GM12872 (cell line): Measurements from ENCODE around the gene PITPNM1.

Experiments
- TF ChIP-seq, protein P1 (sequence below): IDR thresholded peaks from 3 replicates; pipeline ENCODE4 v1.5.1; 2011; ENCODE audit warnings: low read depth, mild to moderate bottlenecking, low read length, moderate library complexity; ENCODE audit not compliant: insufficient read depth

The PITPNM1 gene

DNA sequence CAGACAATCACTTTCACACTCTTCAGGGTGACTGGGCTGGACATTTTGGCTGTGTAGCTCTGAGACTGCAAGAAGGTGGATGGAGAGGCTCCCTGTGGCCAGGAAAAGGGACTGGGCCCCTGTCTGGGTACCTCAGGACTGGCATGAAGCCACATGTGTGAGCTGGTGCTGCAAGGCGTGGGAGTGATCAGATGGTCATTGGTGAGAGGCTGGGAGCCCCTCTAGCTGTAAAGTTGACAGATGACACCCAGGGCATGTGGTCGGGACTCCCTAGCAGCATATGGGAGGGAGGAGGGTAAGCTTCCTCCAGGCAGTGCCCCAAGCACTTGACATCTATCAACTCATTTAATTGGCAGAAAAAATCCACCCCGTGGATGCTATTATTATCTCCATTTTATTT, 37.0 kb upstream of the PITPNM1 start:
- TF ChIP-seq, protein P1, sequence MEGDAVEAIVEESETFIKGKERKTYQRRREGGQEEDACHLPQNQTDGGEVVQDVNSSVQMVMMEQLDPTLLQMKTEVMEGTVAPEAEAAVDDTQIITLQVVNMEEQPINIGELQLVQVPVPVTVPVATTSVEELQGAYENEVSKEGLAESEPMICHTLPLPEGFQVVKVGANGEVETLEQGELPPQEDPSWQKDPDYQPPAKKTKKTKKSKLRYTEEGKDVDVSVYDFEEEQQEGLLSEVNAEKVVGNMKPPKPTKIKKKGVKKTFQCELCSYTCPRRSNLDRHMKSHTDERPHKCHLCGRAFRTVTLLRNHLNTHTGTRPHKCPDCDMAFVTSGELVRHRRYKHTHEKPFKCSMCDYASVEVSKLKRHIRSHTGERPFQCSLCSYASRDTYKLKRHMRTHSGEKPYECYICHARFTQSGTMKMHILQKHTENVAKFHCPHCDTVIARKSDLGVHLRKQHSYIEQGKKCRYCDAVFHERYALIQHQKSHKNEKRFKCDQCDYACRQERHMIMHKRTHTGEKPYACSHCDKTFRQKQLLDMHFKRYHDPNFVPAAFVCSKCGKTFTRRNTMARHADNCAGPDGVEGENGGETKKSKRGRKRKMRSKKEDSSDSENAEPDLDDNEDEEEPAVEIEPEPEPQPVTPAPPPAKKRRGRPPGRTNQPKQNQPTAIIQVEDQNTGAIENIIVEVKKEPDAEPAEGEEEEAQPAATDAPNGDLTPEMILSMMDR, result no peak

DNA sequence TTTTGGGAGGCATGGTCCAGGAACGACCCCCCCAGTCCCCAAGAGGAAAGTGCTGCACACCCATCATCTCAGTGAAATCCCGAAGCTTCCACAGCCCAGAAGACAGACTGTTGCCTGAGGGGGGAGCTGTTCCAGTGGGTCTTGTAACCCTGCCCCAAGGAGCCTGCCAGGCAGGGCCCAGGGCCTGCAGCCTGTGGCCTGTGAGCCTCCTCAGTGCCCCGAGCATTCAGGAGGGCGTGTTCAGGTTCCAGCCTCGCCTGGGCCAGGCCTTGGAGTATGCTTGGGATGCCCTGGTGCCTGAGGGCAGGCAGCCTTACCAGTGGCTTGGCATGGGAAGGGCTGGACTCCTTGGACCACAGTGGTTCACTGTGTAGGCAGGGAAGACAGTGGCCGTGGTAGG, 36.0 kb upstream of the PITPNM1 start:
- TF ChIP-seq, protein P1, result no peak

DNA sequence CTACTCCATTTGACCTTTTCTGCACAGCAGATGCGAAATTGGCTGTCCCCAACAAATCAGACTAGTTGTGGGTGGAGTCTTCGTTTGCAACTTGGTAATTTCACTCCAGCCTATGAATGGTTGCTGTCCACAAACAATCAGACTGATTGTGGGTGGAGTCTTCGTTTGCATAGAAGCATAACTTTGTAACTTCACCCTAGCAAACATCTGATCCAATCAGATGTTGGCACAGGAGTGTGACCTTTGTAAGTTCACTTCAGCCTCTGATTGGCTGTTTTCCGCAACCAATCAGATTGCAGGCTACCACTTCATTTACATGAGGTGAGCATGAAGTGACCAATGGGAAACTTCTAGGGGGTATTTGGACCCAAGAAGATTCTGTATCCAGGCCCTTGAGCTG, 34.4 kb upstream of the PITPNM1 start:
- TF ChIP-seq, protein P1, result no peak

DNA sequence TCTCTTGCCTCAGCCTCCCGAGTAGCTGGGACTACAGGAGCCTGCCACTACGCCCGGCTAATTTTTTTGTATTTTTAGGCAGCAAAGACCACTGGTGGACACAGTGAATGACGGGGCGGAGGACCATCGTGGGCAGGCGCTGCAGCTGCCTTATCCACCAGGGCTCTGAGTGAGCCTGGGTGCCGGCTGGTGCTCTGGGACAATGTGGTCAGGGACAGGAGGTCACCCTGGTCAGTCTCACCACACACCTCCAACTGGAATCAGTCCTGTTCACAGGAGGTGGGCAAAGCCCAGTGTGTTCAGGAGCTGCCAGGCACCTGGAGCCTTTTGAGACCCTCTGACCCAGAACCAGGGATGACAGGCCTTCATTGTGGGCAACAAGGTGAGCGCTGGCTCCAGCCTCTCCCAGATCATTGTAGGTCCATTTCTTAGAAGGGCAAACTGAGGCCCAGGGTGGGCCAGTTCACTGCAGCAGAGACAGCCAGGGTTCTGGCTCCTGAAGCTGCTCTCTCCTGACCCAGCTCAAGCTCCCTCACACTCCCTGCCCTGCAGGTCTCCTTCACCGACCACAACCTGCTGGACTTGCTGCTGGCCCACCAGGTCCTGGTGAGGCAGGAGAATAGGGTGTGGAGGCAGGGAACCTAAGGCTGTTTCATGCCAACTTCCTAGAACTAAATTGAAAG, 33.8 kb upstream of the PITPNM1 start:
- TF ChIP-seq, protein P1, result no peak

DNA sequence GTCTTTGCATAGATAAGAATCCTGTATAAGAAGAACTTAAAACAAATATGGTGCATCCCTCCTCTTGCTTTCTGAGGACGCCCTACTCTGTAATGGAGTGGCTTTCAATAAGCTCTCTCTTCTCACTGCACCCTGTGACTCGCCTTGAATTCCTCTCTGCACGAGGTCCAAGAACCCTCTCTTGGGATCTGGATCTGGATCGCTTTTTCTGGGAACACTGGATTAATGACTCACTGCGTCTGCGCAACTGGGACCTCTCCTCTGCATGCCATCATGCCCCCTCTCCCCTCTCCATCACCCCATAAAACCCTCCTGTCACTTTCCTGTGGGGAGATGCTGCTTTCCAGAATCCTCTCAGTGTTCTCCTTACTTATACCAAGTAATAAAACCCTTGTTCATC, 33.1 kb upstream of the PITPNM1 start:
- TF ChIP-seq, protein P1, result no peak

DNA sequence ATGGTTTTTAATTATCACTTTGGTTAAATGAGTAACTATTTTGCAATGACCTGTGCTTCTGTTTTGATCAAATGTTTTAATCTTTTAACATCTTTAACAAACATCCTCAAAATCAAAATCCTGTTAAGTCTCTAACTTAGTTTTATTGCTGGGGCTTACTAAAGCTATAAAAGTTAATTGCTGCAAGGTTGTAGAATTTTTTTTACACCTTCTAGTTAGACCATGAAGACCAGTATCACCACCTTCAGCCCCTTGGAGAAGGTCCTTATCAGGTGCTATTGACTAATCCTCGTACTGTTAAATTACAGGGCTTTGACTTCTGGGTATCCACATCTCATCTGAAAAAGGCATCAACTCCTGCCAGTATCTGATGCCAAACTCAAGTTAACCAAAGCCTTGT, 30.4 kb upstream of the PITPNM1 start:
- TF ChIP-seq, protein P1, result no peak

DNA sequence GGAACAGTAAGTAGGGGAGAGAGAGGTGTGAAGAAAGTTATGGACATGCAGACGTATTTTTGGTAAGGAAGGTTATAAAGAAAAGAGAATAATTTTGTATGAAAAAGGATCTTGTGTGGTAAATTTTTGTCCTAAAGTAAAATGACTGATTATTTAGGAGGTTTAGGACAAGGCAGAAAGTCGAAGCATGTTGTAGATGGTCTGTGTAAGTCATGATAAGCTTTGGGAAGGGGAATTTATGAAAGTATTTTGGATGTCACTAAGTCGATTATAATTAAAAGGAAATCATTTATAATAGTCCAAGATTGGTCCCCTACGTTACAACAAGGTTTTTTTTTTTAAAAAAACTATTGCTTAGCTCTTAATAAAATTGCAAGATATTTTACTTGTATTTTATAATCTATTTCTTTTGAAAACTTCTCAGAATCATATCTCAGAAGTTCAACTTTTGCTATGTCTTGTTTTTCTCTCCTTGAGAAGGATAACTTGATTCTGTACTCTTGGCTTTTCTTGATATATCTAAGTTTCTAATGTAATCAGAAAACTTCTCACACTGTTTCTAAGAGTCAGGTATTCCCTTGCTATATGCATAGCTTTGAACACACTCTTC, 29.0 kb upstream of the PITPNM1 start:
- TF ChIP-seq, protein P1, result no peak

DNA sequence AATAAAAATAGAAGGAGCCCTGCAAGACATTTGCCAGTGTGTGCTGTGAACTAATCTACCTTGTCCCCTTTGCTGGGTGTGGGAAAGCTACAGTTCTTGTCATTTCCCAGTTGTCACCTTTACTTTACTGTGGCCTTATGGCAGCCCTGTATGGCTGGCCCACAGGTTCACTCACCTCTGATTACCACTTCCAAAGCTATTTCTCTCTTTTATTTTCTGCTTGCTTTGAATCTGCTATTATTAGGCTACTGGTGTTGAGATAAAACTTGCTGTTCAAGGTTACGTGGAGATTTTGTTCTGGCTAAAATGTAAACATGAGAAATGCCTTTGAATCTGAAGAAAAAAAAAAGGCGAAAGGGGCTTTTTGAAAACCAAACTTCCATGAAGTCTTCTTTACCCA, 27.7 kb upstream of the PITPNM1 start:
- TF ChIP-seq, protein P1, result no peak
